A673 (cell line): Measurements from ENCODE around the gene SUPT6H. TPM values are rescaled to one million over a fixed set of nuclear protein-coding genes. Genes with fewer than 3 reads are reported as not detected.

ENCODE experiments used
- BruUV-seq: library from RNA; stranded (reverse); fragments of 400-500 nt; replicated peaks from 2 replicates; lab custom pipeline; 2021; lab: Mats Ljungman, UMichigan
- CTCF ChIA-PET: fragments of 300-600 bp; sonication (Branson Sonifier 250); formaldehyde crosslinking; loops from one replicate; lab custom pipeline; 2022; ENCODE audit warnings: antibody characterized with exemption; lab: Charles Lee
- POLR2A ChIA-PET: fragments of 300-600 bp; sonication (Branson Sonifier 250); formaldehyde crosslinking; loops from one replicate; lab custom pipeline; 2022; ENCODE audit warnings: antibody characterized with exemption; ENCODE audit not compliant: low non-redundant PET; lab: Charles Lee
- DNase-seq: peaks from one replicate; pipeline ENCODE4 v3.0.0-alpha.2; 2015; ENCODE audit warnings: low spot score
- H3K27ac ChIP-seq: fragments of 200-600 bp; sonication (generic); 2 replicates; pipeline ENCODE4 v1.5.1; 2016; ENCODE audit warnings: mixed run types, low read depth, mild to moderate bottlenecking, mixed read lengths, antibody characterized with exemption, low read length; ENCODE audit not compliant: poor library complexity, severe bottlenecking
- H3K27me3 ChIP-seq: fragments of 200-600 bp; sonication (generic); replicated peaks from 2 replicates; pipeline ENCODE4 v1.6.1; 2017; ENCODE audit warnings: mixed run types, low read depth, mild to moderate bottlenecking, mixed read lengths, antibody characterized with exemption, low read length; ENCODE audit not compliant: insufficient read depth, poor library complexity
- H3K36me3 ChIP-seq: fragments of 200-600 bp; sonication (generic); 2 replicates; pipeline ENCODE4 v1.6.1; 2016; ENCODE audit warnings: mixed run types, mild to moderate bottlenecking, mixed read lengths, antibody characterized with exemption, low read length; ENCODE audit not compliant: insufficient read depth, poor library complexity, severe bottlenecking
- H3K4me1 ChIP-seq: fragments of 200-600 bp; sonication (generic); 2 replicates; pipeline ENCODE4 v1.6.1; 2017; ENCODE audit warnings: mixed run types, mild to moderate bottlenecking, mixed read lengths, antibody characterized with exemption, low read length; ENCODE audit not compliant: insufficient read depth, poor library complexity, severe bottlenecking
- H3K4me3 ChIP-seq: fragments of 200-600 bp; sonication (generic); 2 replicates; pipeline ENCODE4 v1.5.1; 2016; ENCODE audit warnings: low read depth, mixed run types, mild to moderate bottlenecking, mixed read lengths, low read length; ENCODE audit not compliant: poor library complexity, severe bottlenecking
- H3K9me3 ChIP-seq: fragments of 200-600 bp; sonication (generic); 2 replicates; pipeline ENCODE4 v1.6.1; 2016; ENCODE audit warnings: mixed run types, low read depth, mild to moderate bottlenecking, mixed read lengths, antibody characterized with exemption, low read length; ENCODE audit not compliant: poor library complexity, severe bottlenecking
- EZH2 ChIP-seq: fragments of 200-600 bp; sonication (generic); IDR thresholded peaks from 2 replicates; pipeline ENCODE4 v1.6.1; 2017; ENCODE audit warnings: borderline replicate concordance, low read depth, mild to moderate bottlenecking, mixed read lengths, antibody characterized with exemption, low read length; ENCODE audit not compliant: poor library complexity, severe bottlenecking
- intact Hi-C: fragments of 100-400 bp; cut with micrococcal nuclease; formaldehyde crosslinking; loops from one replicate; pipeline ENCODE4 v1.10.0; 2022; ENCODE audit not compliant: unreplicated experiment
- total RNA-seq: library from RNA; stranded (reverse); gene quantifications from 2 replicates; pipeline ENCODE4 v1.2.3, GENCODE V29; 2021
- TF ChIP-seq, protein P1 (sequence below): fragments of 300-800, 200-600 bp; sonication (generic); conservative IDR thresholded peaks from 2 replicates; pipeline ENCODE4 v1.5.1; 2017; ENCODE audit warnings: low read depth, mild to moderate bottlenecking, antibody characterized with exemption, low read length, moderate library complexity, mixed read lengths

Gene SUPT6H
- total RNA-seq, 1 experiment from 2014 or later: 105 TPM

DNA sequence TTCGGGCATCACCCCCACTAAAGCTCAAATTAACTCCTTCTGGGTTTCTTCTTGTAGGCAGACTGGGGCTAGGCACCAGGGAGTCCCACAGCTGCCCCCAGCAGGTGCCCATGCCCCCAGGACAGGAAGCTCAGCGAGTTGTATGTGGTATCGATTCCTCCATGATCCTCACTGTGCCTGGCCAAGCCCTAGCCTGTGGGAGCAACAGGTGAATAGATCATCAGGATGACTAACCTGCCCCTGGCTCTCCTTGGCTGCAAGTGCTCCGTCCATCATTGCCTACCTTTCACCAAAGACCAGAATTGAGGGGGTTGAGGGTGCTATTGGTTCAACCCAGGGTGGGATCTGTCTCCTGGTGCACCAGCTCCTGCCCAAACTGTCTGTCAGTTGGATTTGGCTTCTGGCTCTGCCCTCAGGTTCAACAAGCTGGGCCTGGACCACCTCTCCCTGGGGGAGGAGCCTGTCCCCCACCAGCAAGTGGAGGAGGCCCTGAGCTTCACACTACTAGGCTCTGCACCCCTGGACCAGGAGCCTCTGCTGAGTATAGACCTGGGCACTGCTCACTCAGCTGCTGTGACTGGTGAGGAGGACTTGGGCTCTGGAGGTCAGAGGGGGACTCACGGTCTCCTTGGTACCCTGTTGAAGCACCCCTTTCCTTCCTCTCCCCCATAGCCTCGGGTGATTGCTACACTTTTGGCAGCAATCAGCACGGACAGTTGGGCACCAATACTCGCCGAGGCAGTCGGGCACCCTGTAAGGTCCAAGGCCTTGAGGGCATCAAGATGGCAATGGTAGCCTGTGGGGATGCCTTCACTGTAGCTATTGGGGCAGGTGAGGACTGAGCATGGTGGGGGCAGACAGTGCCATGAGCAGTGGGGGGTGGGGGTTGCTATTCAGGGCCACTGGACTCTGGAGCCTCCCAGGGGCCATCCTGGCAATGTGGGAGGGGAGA is 78.7 kb downstream of the SUPT6H start:
- intact Hi-C loops: no loop called here
- Histone ChIP-seq H3K9me3 (no peaks in the 10 kb centered on the region), H3K27ac (no peak overlapping the region), H3K27me3 (no peaks in the 10 kb centered on the region), H3K4me1 (peaks cover 14% of the 10 kb centered on the region), H3K4me3 (no peak overlapping the region), H3K36me3 (no peaks in the 10 kb centered on the region)
- no TSS peak for BruUV-seq
- CTCF ChIA-PET: no interaction called here
- POLR2A ChIA-PET: no interaction called here
- DNase-seq: no peak
- TF ChIP-seq, protein P1, sequence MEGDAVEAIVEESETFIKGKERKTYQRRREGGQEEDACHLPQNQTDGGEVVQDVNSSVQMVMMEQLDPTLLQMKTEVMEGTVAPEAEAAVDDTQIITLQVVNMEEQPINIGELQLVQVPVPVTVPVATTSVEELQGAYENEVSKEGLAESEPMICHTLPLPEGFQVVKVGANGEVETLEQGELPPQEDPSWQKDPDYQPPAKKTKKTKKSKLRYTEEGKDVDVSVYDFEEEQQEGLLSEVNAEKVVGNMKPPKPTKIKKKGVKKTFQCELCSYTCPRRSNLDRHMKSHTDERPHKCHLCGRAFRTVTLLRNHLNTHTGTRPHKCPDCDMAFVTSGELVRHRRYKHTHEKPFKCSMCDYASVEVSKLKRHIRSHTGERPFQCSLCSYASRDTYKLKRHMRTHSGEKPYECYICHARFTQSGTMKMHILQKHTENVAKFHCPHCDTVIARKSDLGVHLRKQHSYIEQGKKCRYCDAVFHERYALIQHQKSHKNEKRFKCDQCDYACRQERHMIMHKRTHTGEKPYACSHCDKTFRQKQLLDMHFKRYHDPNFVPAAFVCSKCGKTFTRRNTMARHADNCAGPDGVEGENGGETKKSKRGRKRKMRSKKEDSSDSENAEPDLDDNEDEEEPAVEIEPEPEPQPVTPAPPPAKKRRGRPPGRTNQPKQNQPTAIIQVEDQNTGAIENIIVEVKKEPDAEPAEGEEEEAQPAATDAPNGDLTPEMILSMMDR: no peak
- TF ChIP-seq EZH2: no peak

DNA sequence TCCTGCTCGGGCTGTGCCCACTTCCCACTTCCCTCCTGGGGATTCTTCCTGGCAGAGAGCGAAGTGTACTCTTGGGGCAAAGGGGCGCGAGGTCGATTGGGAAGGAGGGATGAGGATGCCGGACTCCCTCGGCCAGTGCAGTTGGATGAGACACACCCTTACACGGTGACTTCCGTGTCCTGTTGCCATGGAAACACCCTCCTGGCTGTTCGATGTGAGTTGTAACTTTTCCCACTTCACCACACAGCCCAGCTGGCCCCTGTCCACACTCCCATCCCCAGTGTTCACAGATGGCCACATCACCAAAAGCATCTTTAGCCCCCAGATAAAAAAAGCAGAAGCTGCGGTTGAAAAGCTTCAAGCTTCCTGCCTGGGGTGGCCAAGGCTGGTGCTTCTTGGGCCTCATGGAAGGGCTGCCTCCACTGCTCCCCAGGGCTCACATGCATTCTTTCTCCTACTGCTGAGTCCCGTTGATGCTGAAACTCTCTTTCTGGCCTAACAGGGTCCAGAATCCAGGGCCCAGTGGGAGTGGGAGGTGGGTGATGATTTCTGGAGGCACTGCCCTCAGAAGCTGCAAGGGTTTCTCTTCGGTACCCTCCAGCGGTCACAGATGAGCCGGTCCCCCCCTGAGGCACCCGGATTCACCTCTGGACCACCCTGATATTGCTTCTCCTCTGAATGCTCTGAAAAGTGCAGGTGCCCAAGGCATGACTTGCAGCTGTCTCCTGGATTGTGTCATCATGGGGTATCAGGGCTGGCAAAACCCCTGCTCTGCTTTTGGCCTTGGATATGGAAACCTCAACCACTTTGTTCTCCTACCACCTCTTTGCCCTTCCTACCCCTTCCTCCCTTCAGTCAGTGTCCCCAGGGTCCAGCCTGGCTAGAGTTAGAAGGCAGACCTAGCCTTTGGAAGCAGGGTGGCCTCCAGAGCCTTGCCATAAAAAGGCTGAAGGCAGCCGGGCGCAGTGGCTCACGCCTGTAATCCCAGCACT is 79.6 kb downstream of the SUPT6H start:
- ChIA-PET POLR2A (no interaction called here), CTCF (no interaction called here)
- no TSS peak for BruUV-seq
- H3K4me1 ChIP-seq: peaks cover 23% of the 10 kb centered on the region
- DNase-seq: no peak
- H3K9me3 ChIP-seq: no peaks in the 10 kb centered on the region
- H3K27me3 ChIP-seq: no peaks in the 10 kb centered on the region
- no peak overlapping the region for H3K27ac ChIP-seq
- intact Hi-C loops: loop anchor here (2.0 kb wide), 1 partner anchor 13 kb away; the partner anchor contains the start of gene NEK8
- no peak overlapping the region for H3K4me3 ChIP-seq
- TF ChIP-seq, protein P1: no peak
- no peak for TF ChIP-seq EZH2
- H3K36me3 ChIP-seq: no peaks in the 10 kb centered on the region
